H1 (cell line): ENCODE measurements around the gene NR2F1. TPM values are rescaled to one million over a fixed set of nuclear protein-coding genes. Genes with fewer than 3 reads are reported as not detected.

Source experiments
- JUND ChIP-seq: IDR thresholded peaks from 2 replicates; pipeline ENCODE4 v1.6.1; 2011; ENCODE audit warnings: mild to moderate bottlenecking, improper control_type of control experiment, low read length
- KDM5A ChIP-seq: fragments of 200-600 bp; IDR thresholded peaks from 2 replicates; pipeline ENCODE4 v1.7.1; 2012; ENCODE audit warnings: mild to moderate bottlenecking, low read length, inconsistent platforms, mixed read lengths
- polyA plus RNA-seq, 7 experiments: library from polyadenylated mRNA; depleted of rRNA in 3 of 7; stranded (reverse) in 5 of 7; unstranded in 2 of 7; fragments of >200 nt in 5 of 7; fragments of 200-250 nt in 2 of 7; gene quantifications; 1 replicate in 5 of 7; 2 replicates in 1 of 7; 4 replicates in 1 of 7; pipeline versions ENCODE4 v1.2.1 to v1.2.3, GENCODE V29; 2011 to 2013; ENCODE audit warnings: missing spikeins in 2 of 7, mixed read lengths in 2 of 7
- total RNA-seq: library from RNA; stranded (reverse); fragmentation: NEBNext Ultra II Directional; extraction: Animal tissue kit (Norgen Biotek cat#: 25700); gene quantifications from 2 replicates; pipeline ENCODE4 v1.2.1, GENCODE V29; 2021
- TF ChIP-seq, protein P1 (sequence below): IDR thresholded peaks from 2 replicates; pipeline ENCODE4 v1.6.1; 2012; ENCODE audit warnings: inconsistent platforms

Gene NR2F1
- total and polyA plus RNA-seq, 2 of the 8 experiments (the other 6 are each of a cell fraction or from before 2014, with no cell fraction given): not detected

GRCh38 chr5:93607367-93608258 lies 24.6 kb downstream of the NR2F1 start (continued):
- TF ChIP-seq JUND (no peak), KDM5A (no peak)
- TF ChIP-seq, protein P1, sequence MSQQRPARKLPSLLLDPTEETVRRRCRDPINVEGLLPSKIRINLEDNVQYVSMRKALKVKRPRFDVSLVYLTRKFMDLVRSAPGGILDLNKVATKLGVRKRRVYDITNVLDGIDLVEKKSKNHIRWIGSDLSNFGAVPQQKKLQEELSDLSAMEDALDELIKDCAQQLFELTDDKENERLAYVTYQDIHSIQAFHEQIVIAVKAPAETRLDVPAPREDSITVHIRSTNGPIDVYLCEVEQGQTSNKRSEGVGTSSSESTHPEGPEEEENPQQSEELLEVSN: no peak
